TTC549 (cell line): ENCODE results near the gene IST1.
"Not testable (repeated sequence)": the region's sequence is repeated elsewhere in the genome, so short reads cannot be mapped to it uniquely, and the experiment has no call there.

Experiments used
- FAIRE-seq: peaks from 2 replicates; lab custom pipeline; 2012; peaks lifted over from hg19 to GRCh38; lab: Jason Lieb, UNC

IST1 gene

DNA sequence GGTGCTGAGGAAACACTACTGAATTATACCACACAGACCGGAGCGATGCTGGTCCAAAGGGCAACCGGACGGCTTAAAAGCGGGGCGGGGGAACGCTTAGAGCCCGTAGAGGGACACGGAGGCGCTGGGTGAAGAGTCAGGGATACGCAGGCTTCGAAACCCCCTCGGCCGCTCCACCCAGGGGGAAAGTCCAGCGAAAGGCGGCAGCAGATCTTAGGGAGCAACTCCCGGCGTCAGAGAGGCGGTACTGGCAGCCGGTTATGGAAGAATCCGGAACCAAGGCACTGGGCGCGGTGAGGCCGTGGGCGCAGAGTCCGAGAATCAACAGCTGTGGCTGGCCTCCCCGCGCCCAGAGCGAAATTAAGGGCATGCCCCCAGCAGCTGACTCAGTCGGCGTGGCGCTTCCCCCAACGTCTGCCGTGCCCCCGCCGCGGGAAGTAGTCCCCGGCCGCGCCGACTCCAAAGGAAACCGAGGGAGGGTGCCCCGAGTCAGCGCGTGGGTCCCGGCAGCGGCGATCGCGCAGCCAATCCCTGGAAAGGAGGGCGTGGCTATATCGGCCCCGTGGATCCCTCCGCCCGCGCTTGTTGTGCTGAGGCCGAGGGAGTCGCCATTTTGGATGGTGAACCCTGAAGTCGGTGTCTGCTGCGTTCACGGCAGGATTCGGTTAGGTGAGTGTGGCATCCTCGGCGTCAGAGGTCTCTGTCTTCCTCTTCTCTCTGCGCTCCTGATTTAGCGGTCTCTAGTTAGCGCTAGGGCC, at the start of gene IST1:
IST1 (plus strand) TSS at position 611 of the 758 bp plus-strand sequence. CDS start 20,110 bp downstream, outside the sequence.
- FAIRE-seq, result no peak

DNA sequence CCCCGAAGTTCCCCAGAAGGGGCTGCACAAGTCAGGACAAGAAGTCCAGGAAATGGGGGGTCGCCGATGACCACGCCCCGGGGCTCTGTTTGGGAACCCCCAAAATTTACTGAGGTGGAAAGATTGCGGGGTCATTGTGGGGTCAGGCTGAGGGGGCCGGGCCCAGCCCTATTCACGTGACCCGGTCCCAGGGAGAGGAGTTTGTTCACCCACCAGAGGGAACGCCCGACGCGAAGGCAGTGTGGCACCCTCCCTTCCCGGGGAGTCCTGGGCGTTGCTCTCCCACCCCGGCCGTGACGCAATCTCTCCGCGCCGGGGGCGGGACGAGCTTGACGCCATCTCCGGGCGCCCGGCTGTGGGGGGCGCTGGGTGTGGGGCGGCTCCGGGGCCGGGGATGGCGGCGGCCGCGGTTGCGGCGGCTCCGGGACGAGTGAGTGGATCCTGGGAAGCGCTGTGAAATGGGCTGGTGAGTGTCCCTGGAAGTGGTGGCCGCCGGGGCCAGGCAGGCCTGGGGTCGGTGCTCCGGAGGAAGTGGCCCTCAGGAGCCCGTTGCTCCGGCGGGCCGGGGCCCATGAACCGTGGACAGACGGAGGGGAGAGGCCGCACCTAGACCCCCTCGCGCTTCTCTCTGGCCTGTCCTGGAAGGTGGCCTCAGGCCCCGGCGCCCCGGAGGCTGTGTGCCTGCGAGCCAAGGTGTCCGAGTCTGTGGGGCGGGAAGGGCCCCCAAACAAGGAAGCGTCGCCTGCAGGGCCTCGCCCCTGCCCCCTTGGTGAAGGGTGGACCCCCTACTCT, 49.5 kb upstream of the IST1 start, which contains the start of gene ATXN1L:
ATXN1L (plus strand) TSS at position 338 of the 792 bp plus-strand sequence. CDS start 3,765 bp downstream, outside the sequence.
- no peak for FAIRE-seq

DNA sequence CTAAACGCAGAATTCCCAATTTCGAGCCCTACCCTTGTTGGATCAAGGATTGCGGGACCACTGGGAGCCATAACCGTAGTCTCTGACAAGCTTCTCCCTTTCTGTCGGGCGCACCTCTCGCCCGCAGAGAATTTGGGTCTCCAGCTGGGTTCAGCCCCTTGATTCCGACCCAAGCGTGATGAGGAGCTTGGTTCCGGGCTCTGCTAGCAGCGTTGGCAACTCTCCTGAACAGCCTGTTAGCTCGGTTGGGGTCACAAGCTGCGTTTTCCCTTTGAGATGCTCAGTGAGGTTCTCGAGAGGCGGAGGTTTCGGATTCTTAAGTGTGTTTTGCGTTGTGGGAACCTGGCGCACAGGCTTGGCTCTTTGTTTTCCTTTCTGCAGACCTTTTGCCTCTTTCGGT, 48.9 kb upstream of the IST1 start:
- FAIRE-seq, result no peak

DNA sequence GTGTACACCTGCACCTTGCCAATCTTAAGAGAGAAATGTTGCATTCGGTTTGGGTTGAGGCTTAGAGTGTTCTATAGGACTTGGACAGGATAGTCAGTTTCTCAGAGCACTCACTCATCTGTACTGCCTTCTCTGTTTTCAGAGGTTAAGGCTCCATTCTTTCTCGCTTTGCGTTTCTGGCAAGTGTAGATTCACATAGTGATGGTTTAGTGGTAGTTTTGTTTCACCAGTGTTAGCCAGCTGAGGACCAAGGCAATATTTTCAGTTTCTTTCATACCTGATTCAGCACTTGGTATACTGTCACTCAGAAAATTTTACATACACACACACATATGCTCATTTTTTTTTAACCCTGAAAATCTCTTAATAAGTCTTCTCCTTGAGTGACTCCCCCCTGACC, 48.2 kb upstream of the IST1 start:
- FAIRE-seq, result no peak

DNA sequence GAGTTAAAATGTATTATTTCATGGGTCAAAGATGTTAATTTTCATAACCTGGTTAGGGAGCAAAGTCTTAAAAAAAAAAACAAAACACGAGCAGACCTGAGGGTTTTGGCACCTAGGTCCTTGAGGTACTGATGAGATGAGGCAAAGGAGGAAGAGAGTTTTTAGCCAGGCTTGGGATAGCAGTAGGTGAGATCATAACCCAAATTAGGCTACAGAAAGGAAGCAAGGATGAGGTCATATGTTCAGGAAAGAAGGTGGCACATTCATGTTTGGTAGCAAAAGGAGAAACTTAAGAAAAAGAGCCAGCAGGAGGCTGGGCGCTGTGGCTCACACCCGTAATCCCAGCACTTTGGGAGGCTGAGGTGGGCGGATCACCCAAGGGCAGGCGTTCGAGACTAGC, 46.7 kb upstream of the IST1 start:
- FAIRE-seq, result no peak

DNA sequence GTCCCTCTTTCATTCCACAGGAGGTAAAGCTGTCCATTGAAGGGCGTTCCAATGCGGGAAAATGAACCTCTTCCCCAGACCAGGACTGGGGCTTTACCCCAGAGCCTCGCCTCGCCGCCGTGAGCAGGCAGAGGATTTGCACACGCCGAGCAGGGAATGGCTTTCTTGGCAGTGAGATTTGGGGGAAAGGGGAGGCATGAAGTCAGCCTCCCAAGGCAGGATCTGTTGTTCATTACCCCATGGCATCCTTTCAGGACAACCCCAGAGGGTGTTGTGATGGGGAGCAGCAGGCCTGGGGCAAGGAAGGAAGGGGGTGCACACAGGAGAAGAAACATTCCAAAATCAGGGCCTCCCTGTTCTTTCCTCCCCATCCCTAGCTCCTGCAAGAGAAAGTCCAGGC, 43.6 kb upstream of the IST1 start:
- no peak for FAIRE-seq

DNA sequence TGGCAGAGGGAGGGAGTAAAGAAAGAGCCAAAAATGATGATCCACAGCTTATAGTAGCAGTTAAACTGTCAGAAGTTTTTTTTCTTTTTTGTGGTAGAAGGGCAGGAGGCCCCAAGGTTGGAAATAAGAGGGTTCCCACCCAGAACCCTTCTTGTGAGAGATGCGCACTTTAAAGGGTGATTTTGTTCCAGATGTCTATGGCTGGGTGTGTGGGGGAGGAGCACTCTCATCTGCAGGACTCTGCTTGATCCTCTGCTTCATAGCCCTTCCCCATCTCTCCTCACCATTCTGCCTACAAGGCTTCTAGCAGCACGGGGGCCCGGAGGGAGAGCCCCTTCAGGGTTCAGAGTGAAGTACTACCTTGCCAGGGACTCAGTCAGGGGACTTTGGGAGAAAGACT, 43.2 kb upstream of the IST1 start:
- no peak for FAIRE-seq

DNA sequence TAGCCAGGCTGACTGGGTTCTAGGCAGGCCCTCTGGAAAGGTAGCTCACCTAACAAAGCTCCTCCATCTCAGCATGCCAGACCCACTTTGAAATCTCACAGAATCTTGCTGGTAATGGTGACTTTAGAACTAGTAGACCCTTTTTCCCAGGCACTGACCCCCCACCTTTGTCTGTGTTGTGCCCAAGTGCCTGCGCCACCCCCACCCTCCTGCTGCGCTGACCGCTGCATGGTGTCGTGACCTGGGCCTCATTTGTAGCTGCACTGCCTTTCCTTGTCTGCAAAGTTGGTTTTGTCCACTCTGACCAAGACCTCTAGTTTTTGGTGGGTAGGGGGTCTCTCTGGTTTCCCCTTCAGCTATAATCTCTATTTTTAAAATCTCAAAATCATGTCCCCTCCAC, 42.8 kb upstream of the IST1 start:
- no peak for FAIRE-seq

DNA sequence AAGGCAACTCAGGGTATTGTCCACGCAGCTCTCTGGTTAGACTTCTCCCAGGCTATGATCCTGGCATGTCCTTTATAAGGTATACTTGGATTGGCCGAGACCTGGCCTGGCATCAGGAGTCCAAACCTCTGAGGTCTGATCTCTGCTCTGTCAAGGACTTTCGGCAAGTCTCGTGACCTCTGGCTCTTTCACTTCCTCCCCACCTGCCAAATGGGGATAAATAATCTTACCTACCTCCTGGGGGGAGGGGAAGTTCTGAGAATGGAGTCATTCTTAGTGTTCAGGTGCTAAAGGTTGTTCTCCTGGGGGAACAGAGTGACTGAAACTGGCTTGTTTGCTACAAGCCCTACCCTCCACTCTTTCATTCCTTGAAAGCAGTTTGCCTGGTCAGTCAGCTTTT, 41.9 kb upstream of the IST1 start:
- no peak for FAIRE-seq

DNA sequence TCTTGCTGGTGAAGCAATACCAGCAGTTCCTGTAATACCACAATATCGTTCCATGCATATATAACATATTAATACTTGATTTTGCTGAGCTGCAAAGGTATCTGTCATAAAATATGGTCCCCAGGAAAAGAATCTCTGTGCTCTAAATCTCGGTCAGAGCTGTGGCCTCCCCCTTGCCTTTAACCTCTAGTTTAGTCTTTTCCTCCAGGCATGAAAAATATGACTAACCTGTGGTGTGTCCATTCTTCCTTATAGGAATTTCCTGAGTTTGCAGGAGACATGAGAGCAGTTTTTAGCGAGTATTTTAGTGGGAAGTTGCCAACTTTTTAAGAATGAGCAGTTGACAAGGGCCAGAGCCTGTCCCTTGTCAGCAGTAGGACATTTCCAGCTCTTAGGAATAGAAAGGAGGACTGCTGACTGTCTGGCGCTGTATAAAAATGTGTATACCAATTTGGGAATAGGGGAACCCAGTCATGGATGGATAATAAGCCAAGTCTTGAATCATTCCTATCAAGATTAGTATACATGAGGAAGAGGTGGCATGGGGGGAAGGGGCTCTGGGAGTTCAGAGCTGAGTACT, 40.9 kb upstream of the IST1 start:
- FAIRE-seq, result no peak

DNA sequence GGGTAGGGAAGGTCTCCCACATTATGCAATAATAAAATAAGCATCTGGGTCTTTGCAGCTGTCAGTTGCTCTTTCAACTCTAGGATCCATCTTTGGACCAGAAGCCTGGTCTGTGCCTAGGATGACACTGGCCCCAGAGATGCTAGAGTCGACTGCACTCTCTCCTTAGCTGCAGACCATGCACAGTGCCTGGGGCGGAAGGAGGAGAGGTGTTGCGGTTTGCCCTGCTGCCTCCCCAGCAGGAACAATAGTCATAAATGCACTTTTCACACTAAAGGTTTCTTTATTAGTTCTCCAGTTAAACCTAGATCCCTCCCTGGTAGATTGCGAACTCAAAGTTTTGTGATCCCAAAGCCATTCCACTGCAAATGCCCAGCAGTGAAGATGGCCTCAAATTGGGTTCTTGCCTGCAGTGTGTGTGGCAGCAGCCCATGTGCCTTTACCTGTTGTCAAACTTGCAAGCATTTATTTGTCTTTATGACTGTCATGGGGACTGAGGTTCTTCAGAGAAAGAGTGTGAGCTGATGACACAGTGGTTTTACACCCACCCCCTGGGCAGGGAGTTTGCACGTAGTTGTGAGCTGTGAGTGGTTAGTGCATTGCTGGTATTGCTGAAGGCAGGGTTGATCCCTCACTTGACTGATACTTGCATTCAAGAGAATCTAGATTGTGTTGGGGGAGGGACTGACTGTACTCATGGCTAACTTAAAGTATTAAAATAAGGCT, 39.2 kb upstream of the IST1 start:
- no peak for FAIRE-seq

DNA sequence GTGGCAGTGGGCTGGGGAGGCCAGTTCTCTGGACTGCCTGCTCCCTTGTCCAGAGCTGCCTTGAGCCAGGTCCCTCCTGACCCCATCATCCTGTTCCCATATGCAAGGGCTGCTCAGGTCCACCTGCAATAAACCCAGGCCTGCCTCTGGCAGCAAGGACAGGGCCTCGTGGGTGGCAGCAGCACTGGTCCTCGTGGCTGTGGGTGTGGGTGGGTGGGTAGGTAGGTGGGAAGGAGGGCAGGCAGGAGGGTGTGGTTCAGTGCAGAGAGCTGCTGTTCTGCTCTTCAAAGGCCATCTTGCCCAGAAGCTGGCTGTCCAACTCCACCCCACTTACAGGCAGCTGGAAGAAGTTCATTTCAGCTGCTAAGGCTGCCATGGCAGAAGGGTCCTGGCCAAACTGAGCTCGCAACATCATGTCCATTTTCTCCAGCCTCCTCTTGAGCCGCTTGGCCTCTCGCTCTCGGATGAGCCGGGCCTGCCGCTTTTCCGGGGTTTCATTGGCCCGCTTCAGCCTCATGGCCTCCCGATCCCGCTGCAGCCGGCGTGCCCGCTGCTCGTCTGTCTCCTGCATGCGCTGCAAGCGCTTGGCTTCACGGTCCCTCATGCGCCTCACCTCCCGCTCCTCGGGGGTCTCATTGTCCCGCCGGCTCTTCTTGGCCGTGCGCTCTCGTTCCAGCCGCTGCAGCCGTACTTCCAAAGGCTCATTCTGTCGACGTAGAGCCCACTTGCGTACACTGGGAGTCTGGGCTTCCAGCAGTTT, 35.4 kb upstream of the IST1 start:
- no peak for FAIRE-seq

DNA sequence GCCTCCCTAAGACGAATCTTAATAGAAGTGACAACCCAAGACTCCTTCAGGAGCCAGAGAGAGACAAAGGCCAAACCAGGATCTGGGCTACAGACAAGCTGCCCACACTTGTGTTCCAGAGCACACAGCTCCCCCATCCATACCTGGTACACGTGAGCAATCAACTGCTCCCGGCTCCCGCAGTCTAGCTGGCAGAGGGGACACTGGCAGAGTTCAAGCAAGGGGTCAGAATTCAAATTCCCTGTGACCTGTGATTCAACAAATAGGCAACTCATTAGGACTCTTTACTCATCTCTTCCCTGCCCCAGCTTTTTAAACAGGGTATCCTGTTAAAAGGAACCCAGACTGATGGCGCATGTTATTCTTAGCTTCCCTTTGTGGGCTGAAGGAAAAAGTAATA, 31.3 kb upstream of the IST1 start:
- FAIRE-seq, result no peak

DNA sequence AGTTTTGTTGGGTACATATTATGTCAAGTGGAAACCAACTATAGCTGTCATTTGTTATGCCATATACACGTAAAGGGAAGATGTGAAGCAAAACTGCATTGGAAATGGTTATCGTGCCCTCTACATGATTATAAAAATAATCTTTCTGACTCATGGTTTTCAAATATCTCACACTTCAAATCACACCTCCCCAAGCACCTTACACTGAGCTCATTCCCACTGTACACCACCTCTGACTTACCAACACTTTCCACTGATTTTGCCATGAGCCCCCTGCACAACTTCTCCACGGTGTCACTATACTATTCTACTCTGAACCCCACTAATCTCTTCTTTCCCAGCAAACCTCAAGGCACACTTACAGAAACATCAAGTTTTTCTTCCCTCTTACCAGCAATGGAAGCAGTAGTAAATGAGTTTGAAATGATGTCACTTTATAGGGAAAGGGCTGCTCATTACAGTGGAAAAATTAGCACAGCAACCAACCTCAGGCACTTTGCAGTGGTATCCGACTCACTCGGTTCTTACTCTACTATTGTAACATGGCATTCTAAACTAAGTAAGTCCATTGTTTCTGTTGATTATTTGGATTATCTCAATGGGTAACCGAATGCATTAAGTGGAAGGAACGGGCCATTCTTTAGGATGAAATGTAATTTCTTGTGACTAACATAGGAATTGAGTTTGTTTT, 30.0 kb upstream of the IST1 start:
- FAIRE-seq, result no peak

DNA sequence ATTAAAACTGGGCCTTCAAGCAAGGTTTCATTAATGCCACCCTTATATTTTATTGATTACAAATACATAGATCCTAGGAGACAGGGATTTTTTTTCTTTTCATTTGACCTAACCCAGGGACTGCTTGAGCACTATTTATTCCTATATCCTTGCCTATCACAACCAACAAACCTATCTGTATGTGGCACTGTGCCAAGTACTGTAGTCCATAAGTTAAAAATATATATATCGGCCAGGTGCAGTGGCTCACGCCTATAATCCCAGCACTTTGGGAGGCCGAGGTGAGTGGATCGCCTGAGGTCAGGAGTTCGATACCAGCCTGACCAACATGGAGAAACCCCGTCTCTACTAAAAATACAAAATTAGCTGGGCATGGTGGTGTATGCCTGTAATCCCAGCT, 28.2 kb upstream of the IST1 start:
- not testable (repeated sequence) for FAIRE-seq

DNA sequence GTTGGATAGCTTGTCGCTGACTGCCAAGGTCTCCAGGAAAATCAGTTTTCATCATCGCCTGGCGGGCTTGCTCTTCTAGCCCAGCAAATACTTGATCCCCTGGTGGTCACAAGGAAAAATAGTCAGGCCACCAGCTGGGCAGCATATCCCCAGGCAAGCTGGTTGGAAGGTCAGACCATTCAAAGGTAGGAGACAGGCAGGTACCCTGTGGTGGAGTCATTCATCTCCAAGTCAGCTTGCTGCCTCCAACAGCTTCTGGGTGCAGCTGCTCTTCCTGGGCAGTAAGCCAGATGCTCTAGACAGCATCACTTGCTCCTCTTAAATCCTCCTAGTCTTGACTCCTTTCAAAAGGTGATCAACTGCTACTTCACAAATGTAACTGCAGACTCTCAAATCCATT, 27.4 kb upstream of the IST1 start:
- FAIRE-seq, result no peak

DNA sequence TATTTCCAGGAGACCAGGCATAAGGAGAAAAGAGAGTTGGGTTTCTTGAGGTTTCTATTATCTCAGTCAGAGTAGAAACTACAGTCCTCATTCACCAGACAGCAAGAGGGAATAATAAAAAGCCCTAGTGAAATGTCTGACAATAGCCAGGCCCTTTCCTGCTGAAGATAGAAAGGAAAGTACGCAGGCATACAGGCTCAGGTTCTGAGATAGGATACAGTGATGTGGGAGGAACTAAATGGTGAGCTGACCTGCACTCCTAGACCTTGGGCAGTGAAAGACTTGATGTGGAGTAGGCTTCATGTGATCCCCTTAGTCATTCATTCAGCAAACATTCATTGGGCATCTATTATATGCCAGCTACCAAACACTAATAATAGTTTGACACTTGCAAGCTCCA, 26.2 kb upstream of the IST1 start:
- FAIRE-seq, result no peak

DNA sequence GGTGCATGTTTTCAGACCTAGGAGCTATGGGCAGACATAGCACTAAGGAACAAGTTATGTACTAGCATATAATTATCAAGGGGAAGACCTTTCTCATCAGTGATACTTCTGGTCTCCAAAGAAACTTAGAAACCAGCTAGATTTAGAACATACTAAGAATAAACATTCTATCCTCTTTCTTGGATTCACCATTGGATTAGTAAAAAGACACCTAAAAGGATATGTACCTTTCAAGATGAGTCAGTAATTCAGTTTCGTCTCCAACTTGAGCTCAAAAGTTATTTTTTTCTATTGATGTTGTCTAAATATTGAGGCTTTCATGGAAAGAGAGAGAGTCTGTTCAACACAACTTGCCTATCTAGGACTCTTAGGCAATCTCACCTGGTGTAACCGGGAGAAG, 24.5 kb upstream of the IST1 start:
- FAIRE-seq, result no peak

DNA sequence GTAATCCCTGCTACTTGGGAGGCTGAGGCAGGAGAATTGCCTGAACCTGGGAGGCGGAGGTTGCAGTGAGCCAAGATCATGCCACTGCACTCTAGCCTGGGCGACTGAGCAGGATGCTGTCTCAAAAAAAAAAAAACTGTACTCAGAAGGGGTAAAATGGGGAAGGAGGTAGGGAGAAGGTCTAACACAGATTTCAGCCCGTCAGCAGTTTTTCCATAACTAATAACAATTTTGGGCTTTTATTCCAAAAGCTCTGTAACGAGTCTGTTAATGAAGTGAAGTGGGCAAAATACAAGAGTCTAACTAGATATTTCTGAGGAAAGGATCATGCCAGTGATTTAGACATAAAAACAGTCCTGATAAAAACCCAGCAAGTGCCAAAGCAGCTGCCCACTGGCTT, 22.1 kb upstream of the IST1 start:
- FAIRE-seq, result no peak

DNA sequence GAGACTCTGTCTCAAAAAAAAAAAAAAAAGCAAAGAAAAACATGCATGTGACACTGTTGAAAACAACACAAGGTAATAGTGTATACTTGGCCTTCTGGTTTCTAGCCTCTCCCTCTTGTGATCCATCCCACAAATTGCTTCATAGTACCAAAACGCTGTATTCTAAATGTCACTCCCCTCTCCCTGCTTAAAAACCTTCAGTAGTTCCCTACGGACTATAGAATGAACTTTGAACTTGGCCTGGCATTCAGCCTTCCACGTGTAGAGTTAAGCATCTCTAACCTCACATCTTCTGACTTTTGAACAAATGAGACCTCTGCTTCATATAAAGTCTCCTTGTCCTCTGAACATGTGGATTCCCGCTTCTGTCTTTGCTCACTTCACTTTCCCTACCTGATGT, 16.4 kb upstream of the IST1 start:
- no peak for FAIRE-seq

DNA sequence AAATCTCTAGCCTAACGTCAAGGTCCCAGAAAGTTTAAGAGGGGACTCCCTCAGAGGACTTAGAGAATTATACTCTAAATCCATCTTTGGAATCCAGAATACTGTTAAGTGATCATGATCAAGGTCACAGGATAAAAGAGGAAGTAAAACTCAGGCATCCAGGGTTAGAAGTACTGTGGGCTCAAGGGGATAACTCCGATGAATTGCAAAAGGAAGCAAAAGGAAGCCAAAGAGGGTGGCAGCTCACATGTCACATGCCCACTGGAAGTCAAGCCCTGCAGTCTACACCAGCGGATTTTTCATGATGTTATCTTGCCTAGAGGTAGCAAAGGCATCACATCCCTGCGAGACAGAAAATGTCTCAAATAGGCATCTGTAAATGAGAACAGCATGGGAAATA, 15.2 kb upstream of the IST1 start:
- no peak for FAIRE-seq
